Measurements from ENCODE around the gene HOMER3. TPM values are rescaled to one million over a fixed set of nuclear protein-coding genes. Genes with fewer than 3 reads are reported as not detected.

HOMER3 gene
- total and polyA plus RNA-seq, 12 donors, result 13.9 to 130 (median 34.8) TPM

- TF ChIP-seq CTCF (IDR thresholded peaks at IDR 0.05) (no peak), POLR2A (IDR thresholded peaks at IDR 0.05) (no peak)
- no peaks in the 10 kb centered on the region for H3K4me1 ChIP-seq (replicated peaks in 1 of 2)
- no peaks in the 10 kb centered on the region for H3K9me3 ChIP-seq (replicated peaks in 1 of 3)
- no peaks in the 10 kb centered on the region for H3K27me3 ChIP-seq
- DNase-seq, result no peak
- intact Hi-C loops (cut with DNase I), result no loop called here
- H3K27ac ChIP-seq, result no peak overlapping the region
- no peak overlapping the region for H3K4me3 ChIP-seq
- no peaks in the 10 kb centered on the region for H3K36me3 ChIP-seq (replicated peaks in 1 of 2)
- 68 to 72% (median 69%) methylated on average over 11 to 13 of the region's 13 CpGs for WGBS, 4 donors
Observed at GRCh38 chr19:18879579-18880373, 61.2 kb downstream of the HOMER3 start.

Other genes with a start within 250 kb of the HOMER3 start
- under 1 TPM in 1 of 9 donors, not detected in 8; 0.11 TPM for gene COMP, start 149.9 kb downstream of the HOMER3 start, total RNA-seq
- under 1 TPM in 2 of 3 donors, not detected in 1; 0.16 to 0.17 TPM for gene COMP, start 149.9 kb downstream of the HOMER3 start, polyA plus RNA-seq
- gene UPF1, start 109.3 kb downstream of the HOMER3 start, total RNA-seq, result 100 to 1,000 TPM in 1 of 9 donors, 10 to 100 TPM in 8; 31.1 to 141 (median 78.7) TPM
- 10 to 100 TPM; 27.6 to 80.8 (median 55.1) TPM for gene UPF1, start 109.3 kb downstream of the HOMER3 start, polyA plus RNA-seq
- gene CERS1, start 45.1 kb downstream of the HOMER3 start, total RNA-seq, result 1 to 10 TPM in 3 of 9 donors, under 1 TPM in 3, not detected in 3; 0.29 to 2.8 (median 1.1) TPM
- gene CERS1, start 45.1 kb downstream of the HOMER3 start, polyA plus RNA-seq, result 1 to 10 TPM; 1.8 to 4.3 (median 2.8) TPM
- gene COPE, start 21.8 kb downstream of the HOMER3 start, total RNA-seq, result 100 to 1,000 TPM; 208 to 400 (median 306) TPM
- gene COPE, start 21.8 kb downstream of the HOMER3 start, polyA plus RNA-seq, result 100 to 1,000 TPM in 2 of 3 donors, 10 to 100 TPM in 1; 45.1 to 298 (median 245) TPM
- gene DDX49, start 21.5 kb downstream of the HOMER3 start, total RNA-seq, result 10 to 100 TPM; 29.1 to 53.1 (median 46.4) TPM
- gene DDX49, start 21.5 kb downstream of the HOMER3 start, polyA plus RNA-seq, result 100 to 1,000 TPM in 1 of 3 donors, 10 to 100 TPM in 2; 35.9 to 105 (median 88.9) TPM
- gene SUGP2, start 92.3 kb upstream of the HOMER3 start, total RNA-seq, result 10 to 100 TPM; 22.0 to 87.6 (median 49.9) TPM
- 100 to 1,000 TPM in 2 of 3 donors, 10 to 100 TPM in 1; 39.6 to 291 (median 176) TPM for gene SUGP2, start 92.3 kb upstream of the HOMER3 start, polyA plus RNA-seq
- gene ARMC6, start 92.4 kb upstream of the HOMER3 start, total RNA-seq, result 10 to 100 TPM; 16.7 to 31.5 (median 26.7) TPM
- gene ARMC6, start 92.4 kb upstream of the HOMER3 start, polyA plus RNA-seq, result 10 to 100 TPM; 26.5 to 39.3 (median 38.5) TPM
- 10 to 100 TPM in 7 of 9 donors, 1 to 10 TPM in 2; 5.7 to 14.3 (median 12.6) TPM for gene SLC25A42, start 122.8 kb upstream of the HOMER3 start, total RNA-seq
- gene SLC25A42, start 122.8 kb upstream of the HOMER3 start, polyA plus RNA-seq, result 10 to 100 TPM in 1 of 3 donors, 1 to 10 TPM in 2; 6.2 to 11.9 (median 10.0) TPM
- gene TMEM161A, start 197.3 kb upstream of the HOMER3 start, total RNA-seq, result 10 to 100 TPM; 27.0 to 83.8 (median 37.7) TPM
- gene TMEM161A, start 197.3 kb upstream of the HOMER3 start, polyA plus RNA-seq, result 10 to 100 TPM in 2 of 3 donors, 1 to 10 TPM in 1; 5.5 to 52.8 (median 44.4) TPM
- gene MEF2B, start 229.0 kb upstream of the HOMER3 start, total RNA-seq, result 1 to 10 TPM in 2 of 9 donors, under 1 TPM in 4, not detected in 3; 0.42 to 3.7 (median 0.76) TPM
- 1 to 10 TPM in 2 of 3 donors, not detected in 1; 3.3 to 6.0 TPM for gene MEF2B, start 229.0 kb upstream of the HOMER3 start, polyA plus RNA-seq